Activated T-cell treated with anti-CD3 and anti-CD28 coated beads, Interleukin-2, amount 50 U/mL, for 1 hour (primary cell): ENCODE measurements around the gene SMAGP.
"Not testable (repeated sequence)": the region's sequence is repeated elsewhere in the genome, so short reads cannot be mapped to it uniquely, and the experiment has no call there.

ENCODE experiments used
- DNase-seq: peaks from one replicate; pipeline ENCODE4 v3.0.0-alpha.2; 2020

SMAGP gene

GRCh38 chr12:51263341-51263740 is 6.9 kb downstream of the SMAGP start:
- DNase-seq: no peak

- DNase-seq: no peak
Observed at GRCh38 chr12:51262758-51263177, 7.4 kb downstream of the SMAGP start.

GRCh38 chr12:51259600-51259999 is 10.6 kb downstream of the SMAGP start:
- DNase-seq: not testable (repeated sequence)

- DNase-seq: no peak
Observed at GRCh38 chr12:51254536-51254935, 15.7 kb downstream of the SMAGP start.

- DNase-seq: no peak
Observed at GRCh38 chr12:51253276-51253675, 16.9 kb downstream of the SMAGP start.

- no peak for DNase-seq
Observed at GRCh38 chr12:51247523-51248206, 22.6 kb downstream of the SMAGP start.

GRCh38 chr12:51246254-51246853 is 23.9 kb downstream of the SMAGP start:
- DNase-seq: no peak

- DNase-seq: no peak
Observed at GRCh38 chr12:51245476-51246253, 24.6 kb downstream of the SMAGP start.

GRCh38 chr12:51244269-51244668 is 25.9 kb downstream of the SMAGP start:
- DNase-seq: no peak

GRCh38 chr12:51242876-51243275 is 27.3 kb downstream of the SMAGP start:
- no peak for DNase-seq

- no peak for DNase-seq
Observed at GRCh38 chr12:51242120-51242519, 28.1 kb downstream of the SMAGP start.

- no peak for DNase-seq
Observed at GRCh38 chr12:51240971-51241370, 29.2 kb downstream of the SMAGP start.

GRCh38 chr12:51238510-51239334 is 31.5 kb downstream of the SMAGP start, which contains the start of gene DAZAP2:
TSS of gene DAZAP2 (plus strand) at chr12:51238826. CDS start at chr12:51238908, 82 bp downstream.
- peak; percentile 95 for DNase-seq

GRCh38 chr12:51238037-51238509 is 32.1 kb downstream of the SMAGP start:
- DNase-seq: no peak

- DNase-seq: no peak
Observed at GRCh38 chr12:51234530-51234929, 35.7 kb downstream of the SMAGP start.

- DNase-seq: no peak
Observed at GRCh38 chr12:51232642-51233041, 37.6 kb downstream of the SMAGP start.

GRCh38 chr12:51229116-51229809 is 41.0 kb downstream of the SMAGP start:
- DNase-seq: no peak

GRCh38 chr12:51227962-51228361 is 42.3 kb downstream of the SMAGP start:
- no peak for DNase-seq

GRCh38 chr12:51227112-51227511 is 43.1 kb downstream of the SMAGP start:
- not testable (repeated sequence) for DNase-seq

GRCh38 chr12:51225771-51226170 is 44.4 kb downstream of the SMAGP start:
- DNase-seq: no peak

- DNase-seq: no peak
Observed at GRCh38 chr12:51225234-51225633, 45.0 kb downstream of the SMAGP start.

- no peak for DNase-seq
Observed at GRCh38 chr12:51224625-51225024, 45.6 kb downstream of the SMAGP start.
